Measurements from ENCODE around the gene SCYL1.

The SCYL1 gene

DNA sequence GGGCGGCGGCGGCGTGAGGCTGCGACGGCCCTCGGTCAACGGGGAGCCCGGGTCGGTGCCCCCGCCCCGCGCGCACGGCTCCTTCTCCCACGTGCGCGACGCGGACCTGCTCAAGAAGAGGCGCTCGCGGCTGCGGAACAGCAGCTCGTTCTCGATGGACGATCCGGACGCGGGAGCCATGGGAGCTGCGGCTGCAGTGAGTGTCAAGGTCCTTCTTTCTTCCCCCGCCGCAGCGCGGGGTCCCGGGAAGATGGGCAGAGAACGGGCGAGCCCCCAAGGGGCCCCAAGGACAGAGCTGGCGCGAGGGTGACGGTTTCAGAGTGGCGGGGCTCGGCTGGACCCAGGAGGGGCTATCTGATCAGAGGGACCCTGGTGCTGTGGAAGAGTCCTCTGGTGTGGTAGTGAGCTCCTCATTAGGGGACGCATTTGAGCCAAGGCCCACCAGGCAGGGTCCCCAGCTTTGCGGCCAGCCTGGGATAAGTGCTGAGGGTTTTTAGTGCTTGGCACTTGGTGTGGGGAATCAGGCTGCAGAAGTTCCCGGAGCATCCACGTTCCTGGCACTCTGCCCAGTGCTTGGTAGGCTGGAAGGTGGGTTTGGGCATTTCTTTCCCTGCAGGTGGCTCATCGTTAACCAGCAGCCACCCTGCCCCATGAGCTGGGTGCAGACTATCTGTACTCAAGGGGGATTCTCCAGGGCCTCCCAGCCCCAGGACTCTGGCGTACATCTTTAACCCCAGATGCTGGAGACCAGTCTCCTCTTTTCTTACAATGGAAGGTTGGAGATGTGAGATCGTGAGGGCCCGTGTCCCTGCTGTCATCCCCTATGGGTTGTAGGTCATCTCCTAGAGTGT is 60.7 kb downstream of the SCYL1 start:
- DNase-seq = no peak

DNA sequence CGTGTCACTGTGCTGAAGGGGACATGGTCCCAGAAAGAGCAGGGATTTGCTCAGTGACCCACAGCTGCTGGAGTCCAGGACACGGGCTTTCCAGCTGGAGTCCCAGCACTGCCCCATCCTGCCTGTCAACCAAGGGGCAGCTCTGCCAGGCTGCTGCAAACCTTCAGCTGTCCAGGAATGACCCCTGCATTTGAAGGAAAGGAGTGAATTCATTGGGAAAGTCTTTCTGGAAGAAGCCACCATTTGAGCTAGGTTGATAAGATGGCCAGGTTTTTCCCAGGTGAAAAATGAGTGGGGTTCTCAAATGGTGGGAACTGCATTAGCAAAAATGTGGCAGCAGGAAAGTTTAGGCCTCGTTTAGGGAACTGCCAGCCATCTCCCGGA is 61.4 kb downstream of the SCYL1 start:
- DNase-seq = no peak

DNA sequence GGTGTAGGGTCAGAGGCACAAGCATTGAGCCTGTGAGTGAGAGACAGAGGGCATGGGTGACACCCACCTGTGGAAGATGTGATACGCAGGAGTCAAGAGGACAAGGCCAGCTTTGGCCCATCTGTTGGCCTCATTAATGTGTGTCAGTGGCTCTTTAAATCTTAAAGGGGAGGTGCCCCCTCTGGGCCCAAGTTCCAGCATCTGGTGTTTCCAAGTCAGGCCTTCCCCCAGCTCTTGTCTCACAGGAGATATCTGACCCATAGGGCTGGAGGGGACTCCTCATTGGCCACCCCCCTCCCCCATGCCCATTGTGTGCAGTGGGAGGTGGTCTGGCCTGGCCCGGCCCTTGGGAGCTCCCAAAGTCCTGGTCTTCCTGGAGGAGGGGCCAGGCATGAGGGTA is 61.8 kb downstream of the SCYL1 start:
- peak; percentile 49 for DNase-seq

Measured in fibroblast of skin of scalp (primary cell).